ENCODE measurements around the gene ARHGAP8.
"Not testable (repeated sequence)": the region's sequence is repeated elsewhere in the genome, so short reads cannot be mapped to it uniquely, and the experiment has no call there.

Gene ARHGAP8

DNA sequence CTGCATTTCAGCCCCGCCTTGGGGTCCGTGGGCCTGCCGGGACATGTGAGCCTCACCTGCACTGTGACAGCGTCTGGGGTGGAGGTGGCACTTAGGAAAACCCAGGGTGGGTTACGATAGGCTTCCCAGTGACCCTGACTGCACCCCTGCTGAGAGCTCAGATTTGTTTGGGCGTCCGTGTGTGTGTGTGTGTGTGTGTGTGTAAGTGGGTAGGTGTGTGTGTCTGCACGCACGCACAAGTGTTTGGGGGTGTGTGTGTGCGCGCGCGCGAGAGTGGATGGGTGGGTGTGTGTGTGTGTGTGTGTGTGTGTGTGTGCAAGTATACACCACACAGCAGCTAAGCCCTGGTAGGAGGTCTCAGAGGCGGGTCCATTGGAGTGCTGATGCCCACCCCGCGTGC, 12.1 kb upstream of the ARHGAP8 start:
- DNase-seq = no peak

DNA sequence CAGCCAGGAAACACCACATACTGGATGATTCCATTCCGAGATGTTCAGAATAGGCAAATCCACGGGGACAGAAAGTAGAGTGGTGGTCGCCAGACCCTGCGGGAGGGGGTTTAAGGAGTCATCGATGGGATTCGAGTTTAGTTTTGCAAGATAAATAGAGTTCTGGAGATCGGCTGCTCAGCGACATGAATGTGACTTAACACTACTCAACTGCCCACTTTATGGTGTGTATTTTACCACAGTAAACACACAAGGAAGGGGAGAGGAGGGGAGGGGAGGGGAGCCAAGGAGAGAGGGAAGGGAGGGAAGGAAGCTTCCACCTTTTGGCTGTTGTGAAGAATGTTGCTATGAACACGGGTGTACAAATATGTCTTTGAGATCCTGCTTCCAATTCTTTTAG, 10.4 kb upstream of the ARHGAP8 start:
- DNase-seq = no peak

GRCh38 chr22:44743247-44743646, 9.1 kb upstream of the ARHGAP8 start:
- DNase-seq = no peak

- no peak for DNase-seq
Measured at GRCh38 chr22:44743804-44744211, 8.6 kb upstream of the ARHGAP8 start.

DNA sequence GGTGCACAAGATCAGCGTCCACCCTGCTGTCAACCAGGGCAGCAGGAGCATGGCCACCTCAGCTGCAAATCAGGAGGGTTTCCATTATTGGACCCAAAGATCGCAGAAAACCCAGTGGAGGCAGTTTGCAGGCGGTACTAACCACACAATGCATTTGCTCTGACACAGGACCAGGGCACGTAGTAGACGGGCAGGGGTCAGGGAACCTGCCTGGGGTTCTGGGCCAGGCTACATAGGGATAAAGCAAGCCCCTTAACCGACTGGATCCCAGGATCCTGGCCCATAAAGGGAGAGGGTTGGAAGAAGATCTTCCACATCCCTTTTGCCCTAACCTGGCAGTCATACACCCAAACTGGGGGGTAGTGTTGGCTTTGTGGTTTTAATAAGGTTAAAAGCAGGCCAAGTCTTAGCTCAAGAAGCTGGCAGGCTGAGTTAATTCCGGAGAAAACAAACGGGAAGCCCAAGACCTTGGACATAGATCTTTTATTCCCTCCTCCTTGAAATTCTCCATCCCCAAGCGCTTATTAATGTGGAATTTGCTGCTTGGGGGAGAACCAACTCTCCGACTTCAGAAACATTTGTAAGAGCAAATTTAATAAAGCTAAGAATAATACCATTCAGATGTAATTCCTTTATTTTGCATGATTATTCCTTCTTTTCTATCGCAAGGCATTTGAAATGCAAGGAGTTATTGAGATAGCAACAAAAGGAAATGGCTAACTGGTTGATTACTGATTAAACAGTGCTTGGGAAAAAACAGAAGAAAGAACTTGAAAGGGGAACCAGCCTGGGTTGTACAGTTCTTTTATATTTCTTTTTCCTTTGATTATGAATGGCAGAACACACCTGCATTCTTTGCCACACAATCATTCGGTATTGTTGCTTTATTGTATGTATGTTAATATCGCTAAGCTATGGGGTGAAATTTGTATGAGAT, 6.3 kb upstream of the ARHGAP8 start:
- DNase-seq = no peak

DNA sequence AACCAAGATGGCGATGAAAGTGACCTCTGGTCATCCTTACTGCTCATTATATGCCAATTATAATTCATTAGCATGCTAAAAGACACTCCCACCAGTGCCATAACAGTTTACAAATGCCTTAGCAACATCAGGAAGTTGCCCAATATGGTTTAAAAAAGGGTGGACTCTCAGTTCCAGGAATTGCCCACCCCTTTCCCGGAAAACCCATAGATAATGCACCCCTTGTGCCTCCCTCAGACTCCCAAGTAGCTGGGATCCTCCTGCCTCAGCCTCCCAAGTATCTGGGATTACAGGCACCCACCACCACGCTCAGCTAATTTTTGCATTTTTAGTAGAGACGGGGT, 4.6 kb upstream of the ARHGAP8 start:
- DNase-seq = not testable (repeated sequence)

GRCh38 chr22:44748524-44748923, 3.9 kb upstream of the ARHGAP8 start:
- no peak for DNase-seq

- no peak for DNase-seq
Measured at GRCh38 chr22:44750481-44750880, 1.9 kb upstream of the ARHGAP8 start.

DNA sequence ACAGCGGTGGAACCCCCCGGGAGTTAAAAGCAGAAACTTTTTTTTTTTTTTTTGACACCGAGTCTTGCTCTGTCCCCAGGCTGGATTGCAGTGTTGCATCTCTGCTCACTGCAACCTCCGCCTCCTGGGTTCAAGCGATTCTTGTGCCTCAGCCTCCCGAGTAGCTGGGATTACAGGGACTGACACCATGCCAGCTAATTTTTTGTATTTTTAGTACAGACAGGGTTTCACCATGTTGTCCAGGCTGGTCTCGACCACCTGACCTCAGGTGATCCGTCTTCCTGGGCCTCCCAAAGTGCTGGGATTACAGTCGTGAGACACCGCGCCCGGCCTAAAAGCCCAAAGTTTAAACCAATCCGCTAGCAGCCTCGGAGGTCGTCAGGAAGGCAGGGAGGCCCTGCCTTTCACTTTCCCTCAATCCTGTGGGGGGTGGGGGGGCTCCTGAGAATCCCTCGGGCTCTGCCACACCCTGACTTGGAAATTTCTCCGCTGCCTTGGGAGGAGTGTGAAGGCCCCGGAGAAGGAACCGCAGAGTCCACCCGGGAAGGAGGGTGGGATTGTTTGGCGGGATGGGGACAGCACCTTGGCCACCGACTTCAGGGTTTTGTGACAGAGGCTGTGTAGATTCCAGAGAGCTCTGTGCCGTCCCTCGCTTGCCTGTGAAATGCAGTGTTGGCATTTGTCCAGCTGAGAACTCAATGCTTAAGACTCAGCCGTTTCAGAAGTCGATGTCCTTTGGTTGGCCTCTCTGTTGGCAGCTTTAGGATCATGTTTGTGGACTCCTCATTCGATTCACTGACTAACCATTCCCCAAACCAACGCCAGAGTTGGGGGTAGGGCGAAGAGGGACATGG, 1.0 kb downstream of the ARHGAP8 start:
- no peak for DNase-seq

GRCh38 chr22:44754998-44755397, 2.6 kb downstream of the ARHGAP8 start:
- DNase-seq = no peak

- DNase-seq = no peak
Measured at GRCh38 chr22:44755417-44755816, 3.0 kb downstream of the ARHGAP8 start.

DNA sequence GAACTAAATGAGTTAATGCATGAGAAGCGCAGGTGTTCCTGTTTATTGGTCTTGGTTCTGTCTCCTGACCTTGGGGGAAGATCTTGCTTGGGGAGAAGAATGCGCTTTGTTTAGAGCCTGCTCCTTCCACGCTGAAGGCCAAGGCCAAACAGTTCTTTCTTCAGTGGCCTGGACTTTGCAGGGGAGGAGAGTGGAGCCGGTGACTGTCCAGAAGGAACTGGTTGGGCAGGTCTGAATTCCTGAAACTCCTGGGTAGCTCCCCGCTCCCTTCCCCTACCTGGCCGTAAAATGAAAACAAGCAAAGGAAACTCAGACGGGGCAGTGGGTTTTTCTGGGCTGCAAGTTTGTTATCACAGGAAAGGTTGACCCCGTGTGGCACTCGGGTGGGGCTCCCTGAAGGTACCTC, 3.6 kb downstream of the ARHGAP8 start:
- DNase-seq = no peak

GRCh38 chr22:44758344-44758973, 6.1 kb downstream of the ARHGAP8 start:
- no peak for DNase-seq

DNA sequence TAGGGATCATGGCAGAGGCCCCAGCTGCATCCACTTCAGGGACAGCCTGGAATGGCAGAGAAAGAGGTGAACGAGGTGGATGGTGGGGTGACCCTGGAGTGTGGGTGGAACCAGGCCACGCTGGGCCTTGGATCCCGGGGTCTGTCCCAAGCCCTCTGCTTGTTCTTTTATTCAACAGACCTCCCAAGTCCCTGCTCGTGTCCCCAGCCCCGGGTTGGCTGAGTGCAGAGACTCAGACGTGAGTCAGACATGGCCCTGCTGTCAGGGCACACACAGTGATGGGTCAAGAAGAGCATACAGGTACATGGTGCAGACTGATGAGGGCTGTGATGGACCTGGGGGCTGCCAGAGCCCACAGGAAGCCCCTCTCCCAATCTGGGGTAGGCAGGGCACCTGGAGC, 6.6 kb downstream of the ARHGAP8 start:
- DNase-seq = no peak

DNA sequence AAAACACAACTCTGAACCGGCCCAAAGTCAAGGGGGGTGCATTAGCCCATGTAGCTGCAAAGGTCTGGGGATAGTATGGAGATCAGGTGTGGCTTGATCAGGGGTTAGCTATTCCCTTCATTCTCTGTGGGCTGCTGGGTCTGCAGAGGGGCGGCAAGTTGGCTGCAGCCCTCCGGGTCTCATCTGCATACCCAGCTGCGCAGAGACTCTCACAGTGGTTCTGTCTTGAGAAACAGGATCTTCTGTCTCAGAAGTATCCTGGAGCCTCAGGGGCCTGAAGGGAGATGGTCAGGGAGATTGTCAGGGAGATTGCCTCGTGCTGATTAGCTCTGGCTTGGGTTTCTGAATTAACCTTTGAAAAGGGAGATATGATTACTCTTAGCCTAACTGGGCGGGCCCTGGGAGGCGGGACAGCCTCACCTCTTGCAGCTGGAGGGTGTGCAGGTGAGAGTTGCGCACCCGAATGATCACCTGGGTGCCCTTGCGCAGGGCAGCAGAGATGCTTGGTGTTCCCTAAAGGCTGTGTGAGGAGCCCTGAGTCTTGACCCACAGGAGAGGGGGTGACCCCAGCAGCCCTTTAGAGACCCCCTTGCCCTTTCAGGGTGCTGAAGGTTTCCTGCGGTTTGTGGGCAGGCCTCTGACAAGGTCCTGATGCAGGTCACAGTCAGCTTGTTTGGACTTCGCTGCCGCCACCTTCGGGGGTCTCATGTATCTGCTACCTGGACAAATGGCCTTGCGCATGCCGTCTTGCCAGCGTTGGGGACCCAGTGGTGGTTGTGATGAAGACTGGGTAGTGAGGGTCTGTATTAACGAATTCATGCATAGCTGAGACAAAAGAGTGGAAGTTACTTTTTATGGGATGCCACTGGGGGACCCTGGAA, 7.3 kb downstream of the ARHGAP8 start:
- no peak for DNase-seq

- no peak for DNase-seq
Measured at GRCh38 chr22:44760476-44760875, 8.1 kb downstream of the ARHGAP8 start.

DNA sequence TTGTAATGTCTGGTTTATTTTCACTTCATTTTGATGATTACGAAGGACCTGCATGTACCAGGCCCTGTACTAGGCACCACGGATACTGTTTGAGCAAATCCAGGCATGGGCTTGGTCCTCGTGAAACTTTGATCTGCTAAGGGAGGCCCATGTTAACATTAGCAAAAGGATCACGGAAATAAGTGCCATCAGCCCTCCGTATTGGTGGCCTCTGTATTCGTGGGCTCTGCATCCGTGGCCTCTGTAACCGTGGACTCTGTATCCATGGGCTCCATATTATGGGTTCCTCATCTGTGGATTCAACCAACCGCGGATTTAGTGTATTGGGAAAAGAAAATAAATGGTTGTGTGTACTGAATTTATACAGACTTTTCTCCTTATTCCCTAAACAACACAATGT, 8.7 kb downstream of the ARHGAP8 start:
- DNase-seq = no peak

DNA sequence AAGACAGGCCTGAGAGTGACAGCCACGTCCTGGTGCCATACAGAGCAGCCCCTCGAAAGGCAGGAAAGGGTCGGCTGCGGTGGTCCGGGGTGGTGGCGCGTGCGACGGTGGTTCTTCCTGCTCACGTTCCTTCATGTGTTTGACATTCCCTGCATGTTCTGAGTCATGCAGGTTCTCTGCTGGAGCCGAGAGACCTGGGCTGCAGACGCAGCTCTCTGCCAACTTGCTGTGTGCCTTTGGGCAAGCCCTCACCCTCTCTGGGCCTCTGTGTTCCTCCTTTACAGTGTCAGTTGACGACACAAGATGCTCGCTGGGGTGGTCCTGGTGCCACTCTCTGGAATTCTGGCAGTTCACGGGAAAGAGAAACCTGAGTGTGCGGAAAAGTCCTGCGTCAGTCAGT, 12.0 kb downstream of the ARHGAP8 start:
- no peak for DNase-seq

DNA sequence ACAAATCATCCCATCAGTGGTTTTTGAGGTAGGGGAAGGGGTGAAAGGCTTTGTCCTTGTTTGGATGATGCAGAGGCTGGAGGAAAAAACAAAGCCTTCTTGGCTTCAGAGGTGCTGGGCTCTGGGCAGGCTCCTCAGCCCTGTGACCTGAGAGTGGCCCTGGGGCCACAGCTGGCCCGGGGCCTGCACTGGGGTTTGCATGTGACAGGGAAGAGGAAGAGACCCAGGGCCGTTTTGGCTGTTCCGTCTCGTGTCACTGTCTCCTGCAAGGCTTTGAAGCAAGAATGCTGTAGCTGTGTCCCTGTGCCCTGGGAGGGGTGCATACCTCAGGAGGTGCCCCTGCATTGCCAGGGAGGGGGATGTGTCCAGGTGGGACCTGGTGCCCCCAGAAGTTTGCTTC, 12.6 kb downstream of the ARHGAP8 start:
- DNase-seq = no peak

DNA sequence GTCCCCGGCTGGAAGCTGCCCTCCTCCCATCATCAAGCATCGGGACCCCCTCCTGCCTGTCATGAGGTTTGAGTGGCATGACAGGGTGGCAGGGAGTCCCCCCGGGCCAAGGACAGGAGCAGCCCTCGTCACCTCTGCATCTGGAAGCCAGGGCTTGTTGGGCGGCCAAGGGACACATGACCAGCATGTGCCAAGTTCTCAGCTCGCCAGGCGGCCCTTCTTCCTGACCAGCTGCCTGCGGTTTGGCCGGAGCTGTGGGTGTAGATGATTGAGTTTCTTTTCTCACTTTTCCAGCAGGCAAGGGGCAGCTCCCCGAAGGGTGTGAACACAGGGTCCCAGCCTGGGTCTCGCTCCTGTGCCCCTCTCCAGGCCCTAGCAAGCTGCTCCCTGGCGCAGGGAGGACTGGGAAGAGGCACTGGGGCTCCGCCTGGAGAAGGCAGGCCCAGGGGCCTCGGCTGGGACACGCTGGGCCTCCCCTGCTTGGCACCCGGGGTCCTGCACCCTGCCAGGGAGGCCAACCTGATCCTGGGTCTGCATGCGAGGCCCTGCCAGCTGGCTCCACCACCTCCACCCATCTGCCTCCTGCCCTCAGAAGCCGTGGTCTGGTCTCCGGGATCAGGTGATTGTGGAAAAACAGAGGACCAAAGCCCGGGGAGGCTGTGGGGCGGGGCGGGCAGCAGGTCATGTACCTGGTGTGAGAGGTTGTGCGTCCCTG, 13.4 kb downstream of the ARHGAP8 start:
- no peak for DNase-seq

DNA sequence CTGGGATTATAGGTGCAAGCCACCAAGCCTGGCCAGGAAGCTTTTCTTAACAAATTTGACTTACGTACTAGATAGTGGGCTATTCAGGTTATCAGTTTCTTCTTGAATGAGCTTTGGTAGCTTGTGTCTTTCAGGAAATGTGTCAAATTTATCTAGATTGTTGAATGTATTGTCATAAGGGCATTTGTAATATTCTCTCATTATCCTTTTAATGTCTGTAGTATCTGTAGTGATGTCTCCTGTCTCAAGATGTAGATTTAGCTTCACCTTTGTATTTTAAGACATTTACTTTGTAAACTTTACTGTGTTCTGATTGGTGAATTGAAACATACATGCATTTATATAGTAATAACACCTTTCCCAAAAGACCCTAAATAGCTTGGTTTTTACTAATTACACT, 20.7 kb downstream of the ARHGAP8 start:
- DNase-seq = no peak

DNA sequence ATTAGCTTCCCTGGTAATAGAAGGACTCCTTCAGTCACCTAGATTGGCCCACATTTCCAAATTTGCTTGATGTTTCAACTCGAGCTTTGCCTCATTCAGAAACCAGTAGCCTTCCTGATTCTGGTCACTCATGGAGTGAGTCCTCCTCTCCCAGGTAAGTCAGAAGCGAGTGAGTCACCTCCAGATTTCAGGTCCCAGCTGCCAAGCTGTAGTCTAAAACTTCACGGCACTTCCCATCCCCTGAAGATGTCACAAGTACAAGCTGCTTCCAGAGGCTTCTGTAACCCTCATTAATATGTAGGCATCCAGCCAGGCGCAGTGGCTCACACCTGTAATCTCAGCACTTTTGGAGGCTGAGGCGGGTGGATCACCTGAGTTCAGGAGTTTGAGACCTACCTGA, 23.5 kb downstream of the ARHGAP8 start:
- DNase-seq = no peak

Data from central memory CD4-positive, alpha-beta T cell (primary cell).